Aorta (tissue), 5 donors: ENCODE data around the gene XPO4. TPM values are rescaled to one million over a fixed set of nuclear protein-coding genes. Genes with fewer than 3 reads are reported as not detected.

Experiments used
- ATAC-seq: fragments of 200-7000 bp; cut with Tn5 transposase; one replicate; pipeline ENCODE4 v1.9.1; 2022; ENCODE audit warnings: moderate library complexity; ENCODE audit not compliant: low FRiP score
- DNase-seq, 2 donors: peaks; one replicate each; pipeline ENCODE4 v3.0.0-alpha.2; 2020
- H3K27ac ChIP-seq, 2 donors: one replicate each; pipeline ENCODE4 v1.5.1; 2013; ENCODE audit warnings: low read length in 2 of 2, mild to moderate bottlenecking in 2 of 2, moderate library complexity in 2 of 2, control low read depth in 1 of 2, inconsistent platforms in 1 of 2, low read depth in 1 of 2
- H3K27me3 ChIP-seq, 2 donors: one replicate each; pipeline ENCODE4 v1.6.1; 2013; ENCODE audit warnings: control low read depth in 1 of 2, low read length in 1 of 2, mild to moderate bottlenecking in 1 of 2, moderate library complexity in 1 of 2; ENCODE audit not compliant: insufficient read depth in 2 of 2, control insufficient read depth in 1 of 2
- H3K36me3 ChIP-seq, 2 donors: one replicate each; pipeline ENCODE4 v1.6.1; 2013; ENCODE audit warnings: control low read depth in 1 of 2, low read length in 1 of 2, mild to moderate bottlenecking in 1 of 2; ENCODE audit not compliant: insufficient read depth in 2 of 2, control insufficient read depth in 1 of 2
- H3K4me1 ChIP-seq, 2 donors: one replicate each; pipeline ENCODE4 v1.6.1; 2013; ENCODE audit warnings: low read length in 2 of 2, control low read depth in 1 of 2, mild to moderate bottlenecking in 1 of 2, moderate library complexity in 1 of 2; ENCODE audit not compliant: insufficient read depth in 2 of 2, control insufficient read depth in 1 of 2
- H3K4me3 ChIP-seq, 2 donors: one replicate each; pipeline ENCODE4 v1.5.1; 2013; ENCODE audit warnings: low read length in 2 of 2, control low read depth in 1 of 2, mild to moderate bottlenecking in 1 of 2
- H3K9me3 ChIP-seq: one replicate; pipeline ENCODE4 v1.6.1; 2013; ENCODE audit warnings: mild to moderate bottlenecking, low read length; ENCODE audit not compliant: control insufficient read depth
- WGBS, 2 donors: extraction: QIAGEN DNeasy Blood & Tissue Kit; methylation state at CpG; one replicate each; pipeline ENCODE4 v1.1.7; 2013; 5-methylcytosine and 5-hydroxymethylcytosine counted together
- intact Hi-C, 2 donors: fragments of 100-400 bp; cut with DNase I; formaldehyde crosslinking; loops; one replicate each; pipeline versions ENCODE4 v1.14.2 to v1.15.0; 2022
- polyA plus RNA-seq, 2 donors: library from polyadenylated mRNA; stranded (reverse); fragments of 200-250 nt; gene quantifications; one replicate each; pipeline ENCODE4 v1.2.3, GENCODE V29; 2013
- total RNA-seq, 2 donors: library from RNA; stranded (reverse); fragmentation: NEBNext Ultra II Directional; extraction: Animal tissue kit (Norgen Biotek cat#: 25700); gene quantifications; one replicate each; pipeline ENCODE4 v1.2.1, GENCODE V29; 2021
- donor health status: healthy with polysubstance abuse.
- donor health status: Bipolar disorder and iron deficiency.
- donor health status: DM: no; HTN: no; CAD: no.
- donor health status: DM: no; HTN: no; CAD: no.
- donor health status: DM: yes; HTN: yes; CAD: no.

XPO4 gene
- total and polyA plus RNA-seq, 4 donors = 0.88 to 14.8 (median 7.7) TPM

- Histone ChIP-seq H3K4me3 (no peak overlapping the region), H3K27ac (no peak overlapping the region), H3K36me3 (no peaks in the 10 kb centered on the region), H3K9me3 (no peaks in the 10 kb centered on the region), H3K27me3 (no peaks in the 10 kb centered on the region), H3K4me1 (no peaks in the 10 kb centered on the region)
- ATAC-seq (no peak), DNase-seq (no peak)
- intact Hi-C loops = no loop called here
- WGBS, 2 donors = 94 to 95% methylated on average over 33 of the region's 33 CpGs
These were observed 172.6 kb downstream of the XPO4 start for GRCh38 chr13:20729633-20730585.

GRCh38 chr13:20728579-20729311, 173.8 kb downstream of the XPO4 start:
- intact Hi-C loops = no loop called here
- H3K27me3 ChIP-seq = no peaks in the 10 kb centered on the region
- DNase-seq = no peak
- no peak overlapping the region for H3K27ac ChIP-seq
- no peaks in the 10 kb centered on the region for H3K36me3 ChIP-seq
- no peaks in the 10 kb centered on the region for H3K4me1 ChIP-seq
- peak; percentile 67 for ATAC-seq
- no peak overlapping the region for H3K4me3 ChIP-seq
- 67 to 71% methylated on average over 14 of the region's 14 CpGs for WGBS, 2 donors
- H3K9me3 ChIP-seq = no peaks in the 10 kb centered on the region

GRCh38 chr13:20727856-20728255, 174.7 kb downstream of the XPO4 start:
- WGBS, 2 donors = 95 to 97% methylated on average over 6 of the region's 6 CpGs
- intact Hi-C loops = no loop called here
- Histone ChIP-seq H3K4me1 (no peaks in the 10 kb centered on the region), H3K9me3 (no peaks in the 10 kb centered on the region), H3K27me3 (no peaks in the 10 kb centered on the region), H3K4me3 (no peak overlapping the region), H3K36me3 (no peaks in the 10 kb centered on the region), H3K27ac (no peak overlapping the region)
- DNase-seq (no peak), ATAC-seq (no peak)

Other genes with a start within 250 kb of the XPO4 start
- 1 to 10 TPM; 3.0 to 9.2 TPM for gene IL17D, start 199.0 kb downstream of the XPO4 start, total RNA-seq
- 1 to 10 TPM; 2.9 to 5.5 TPM for gene IL17D, start 199.0 kb downstream of the XPO4 start, polyA plus RNA-seq
- 10 to 100 TPM in 1 of 2 donors, 1 to 10 TPM in 1; 9.1 to 10.1 TPM for gene EEF1AKMT1, start 128.8 kb downstream of the XPO4 start, total RNA-seq
- 10 to 100 TPM; 11.3 to 12.5 TPM for gene EEF1AKMT1, start 128.8 kb downstream of the XPO4 start, polyA plus RNA-seq
- 10 to 100 TPM; 52.9 to 64.6 TPM for gene LATS2, start 158.8 kb upstream of the XPO4 start, total RNA-seq
- 10 to 100 TPM in 1 of 2 donors, 1 to 10 TPM in 1; 9.5 to 11.4 TPM for gene LATS2, start 158.8 kb upstream of the XPO4 start, polyA plus RNA-seq
- 100 to 1,000 TPM; 161 to 172 TPM for gene SAP18, start 237.4 kb upstream of the XPO4 start, total RNA-seq
- gene SAP18, start 237.4 kb upstream of the XPO4 start, polyA plus RNA-seq = 100 to 1,000 TPM in 1 of 2 donors, 10 to 100 TPM in 1; 77.7 to 166 TPM